WERI-Rb-1 (cell line): Measurements from ENCODE around the gene TCF25.

ENCODE experiments used
- DNase-seq: peaks from one replicate; pipeline ENCODE4 v3.0.0-alpha.2; 2020
- H3K27ac ChIP-seq: fragments of 250-450 bp; sonication (Bioruptor Pico); 2 replicates; pipeline ENCODE4 v1.5.1; 2020; ENCODE audit warnings: mild to moderate bottlenecking, moderate library complexity
- H3K27me3 ChIP-seq: fragments of 250-450 bp; sonication (Bioruptor Pico); 2 replicates; pipeline ENCODE4 v1.5.1; 2021; ENCODE audit warnings: mild to moderate bottlenecking, low read depth, moderate library complexity; ENCODE audit not compliant: insufficient read depth, severe bottlenecking
- H3K36me3 ChIP-seq: fragments of 250-450 bp; sonication (Bioruptor Pico); 2 replicates; pipeline ENCODE4 v1.5.1; 2020; ENCODE audit warnings: mild to moderate bottlenecking, moderate library complexity
- H3K4me3 ChIP-seq: 2 replicates; pipeline ENCODE4 v1.5.1; 2011; ENCODE audit warnings: low read depth, mild to moderate bottlenecking, control low read depth, low read length
- H3K9me3 ChIP-seq: fragments of 250-450 bp; sonication (Bioruptor Pico); 2 replicates; pipeline ENCODE4 v1.5.1; 2021; ENCODE audit warnings: mild to moderate bottlenecking, moderate library complexity; ENCODE audit not compliant: severe bottlenecking
- CTCF ChIP-seq: IDR thresholded peaks from 2 replicates; pipeline ENCODE4 v1.5.1; 2011; ENCODE audit warnings: low read depth, mild to moderate bottlenecking, control low read depth, inconsistent platforms, low read length

TCF25 gene

GRCh38 chr16:89954462-89954861 is 81.1 kb downstream of the TCF25 start:
- H3K27ac ChIP-seq = no peak overlapping the region

GRCh38 chr16:89955001-89955685 is 81.8 kb downstream of the TCF25 start:
- Histone ChIP-seq H3K36me3 (peaks cover 3% of the 10 kb centered on the region; the same call in 1 of the 2 replicates), H3K9me3 (no peaks in the 10 kb centered on the region)
- TF ChIP-seq CTCF = no peak

More at GRCh38 chr16:89954462-89954861, 81.1 kb downstream of the TCF25 start:
- Histone ChIP-seq H3K36me3 (peaks cover 3% of the 10 kb centered on the region; the same call in 1 of the 2 replicates), H3K27me3 (no peaks in the 10 kb centered on the region), H3K4me3 (no peak overlapping the region), H3K9me3 (no peaks in the 10 kb centered on the region)
- DNase-seq = no peak
- TF ChIP-seq CTCF = no peak

GRCh38 chr16:89956505-89957215 is 83.3 kb downstream of the TCF25 start:
- H3K27ac ChIP-seq = no peak overlapping the region
- peaks cover 3% of the 10 kb centered on the region; the same call in 1 of the 2 replicates for H3K36me3 ChIP-seq
- no peaks in the 10 kb centered on the region for H3K9me3 ChIP-seq
- no peak for DNase-seq
- H3K27me3 ChIP-seq = no peaks in the 10 kb centered on the region
- TF ChIP-seq CTCF = no peak
- no peak overlapping the region for H3K4me3 ChIP-seq

More at GRCh38 chr16:89955001-89955685, 81.8 kb downstream of the TCF25 start:
- no peak overlapping the region for H3K4me3 ChIP-seq
- H3K27me3 ChIP-seq = no peaks in the 10 kb centered on the region
- no peak overlapping the region for H3K27ac ChIP-seq
- no peak for DNase-seq

- TF ChIP-seq CTCF = no peak
- no peak for DNase-seq
- Histone ChIP-seq H3K36me3 (peaks cover 3% of the 10 kb centered on the region; the same call in 1 of the 2 replicates), H3K4me3 (no peak overlapping the region), H3K27ac (no peak overlapping the region), H3K9me3 (no peaks in the 10 kb centered on the region), H3K27me3 (no peaks in the 10 kb centered on the region)
Observed at GRCh38 chr16:89957216-89957785, 83.9 kb downstream of the TCF25 start.

GRCh38 chr16:89958068-89958467 is 84.7 kb downstream of the TCF25 start:
- Histone ChIP-seq H3K4me3 (no peak overlapping the region), H3K27ac (no peak overlapping the region), H3K27me3 (no peaks in the 10 kb centered on the region), H3K9me3 (no peaks in the 10 kb centered on the region), H3K36me3 (peaks cover 3% of the 10 kb centered on the region; the same call in 1 of the 2 replicates)
- no peak for TF ChIP-seq CTCF
- DNase-seq = peak; percentile 29
